Measurements from ENCODE around the gene FHL1. TPM values are rescaled to one million over a fixed set of nuclear protein-coding genes. Genes with fewer than 3 reads are reported as not detected.

Gene FHL1
- total and polyA plus RNA-seq, 9 donors: 62.0 to 508 (median 98.5) TPM

DNA sequence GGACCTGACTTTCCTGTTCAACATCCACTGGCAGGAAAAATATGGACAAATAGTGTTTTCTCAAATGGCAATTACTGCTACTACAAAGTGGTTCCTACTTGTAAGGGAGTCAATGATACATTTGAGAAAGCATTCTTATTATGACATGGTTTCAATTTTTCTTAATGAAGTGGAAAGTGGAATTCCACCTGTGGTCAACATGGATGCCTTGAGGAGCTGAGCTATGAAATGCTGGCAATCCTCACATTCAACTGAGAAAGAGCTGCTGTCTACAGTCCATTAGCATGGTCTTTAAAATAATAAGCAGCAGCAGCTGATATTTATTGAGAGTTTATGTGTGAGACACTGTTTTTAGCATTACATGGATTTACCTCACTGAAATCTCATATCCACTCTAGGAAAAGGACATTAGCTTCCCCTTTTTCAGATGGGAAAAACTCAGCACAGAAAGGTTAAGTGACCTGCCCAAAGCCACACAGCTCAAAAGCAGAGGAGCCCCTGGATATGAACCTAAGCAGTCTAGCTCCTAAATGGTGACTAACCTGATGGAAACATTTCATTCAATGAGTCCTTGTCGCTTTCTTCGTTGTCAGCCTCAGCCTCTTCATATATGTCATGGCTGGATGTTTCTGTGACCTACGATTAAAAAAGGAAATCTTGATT lies 74.6 kb downstream of the FHL1 start:
- Histone ChIP-seq H3K9me3 (no peaks in the 10 kb centered on the region), H3K27ac (no peak overlapping the region), H3K4me3 (no peak overlapping the region), H3K4me1 (ENCODE audit: insufficient read depth) (no peaks in the 10 kb centered on the region), H3K27me3 (no peaks in the 10 kb centered on the region), H3K36me3 (no peaks in the 10 kb centered on the region)
- DNase-seq: no peak
- TF ChIP-seq POLR2A (IDR thresholded peaks at IDR 0.05) (no peak), EP300 (IDR thresholded peaks at IDR 0.05) (no peak)
- TF ChIP-seq, protein P1, sequence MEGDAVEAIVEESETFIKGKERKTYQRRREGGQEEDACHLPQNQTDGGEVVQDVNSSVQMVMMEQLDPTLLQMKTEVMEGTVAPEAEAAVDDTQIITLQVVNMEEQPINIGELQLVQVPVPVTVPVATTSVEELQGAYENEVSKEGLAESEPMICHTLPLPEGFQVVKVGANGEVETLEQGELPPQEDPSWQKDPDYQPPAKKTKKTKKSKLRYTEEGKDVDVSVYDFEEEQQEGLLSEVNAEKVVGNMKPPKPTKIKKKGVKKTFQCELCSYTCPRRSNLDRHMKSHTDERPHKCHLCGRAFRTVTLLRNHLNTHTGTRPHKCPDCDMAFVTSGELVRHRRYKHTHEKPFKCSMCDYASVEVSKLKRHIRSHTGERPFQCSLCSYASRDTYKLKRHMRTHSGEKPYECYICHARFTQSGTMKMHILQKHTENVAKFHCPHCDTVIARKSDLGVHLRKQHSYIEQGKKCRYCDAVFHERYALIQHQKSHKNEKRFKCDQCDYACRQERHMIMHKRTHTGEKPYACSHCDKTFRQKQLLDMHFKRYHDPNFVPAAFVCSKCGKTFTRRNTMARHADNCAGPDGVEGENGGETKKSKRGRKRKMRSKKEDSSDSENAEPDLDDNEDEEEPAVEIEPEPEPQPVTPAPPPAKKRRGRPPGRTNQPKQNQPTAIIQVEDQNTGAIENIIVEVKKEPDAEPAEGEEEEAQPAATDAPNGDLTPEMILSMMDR (IDR thresholded peaks at IDR 0.05): no peak
- WGBS, 3 donors: 78 to 87% (median 80%) methylated on average over 3 of the region's 3 CpGs
- intact Hi-C loops (cut with DNase I): no loop called here

DNA sequence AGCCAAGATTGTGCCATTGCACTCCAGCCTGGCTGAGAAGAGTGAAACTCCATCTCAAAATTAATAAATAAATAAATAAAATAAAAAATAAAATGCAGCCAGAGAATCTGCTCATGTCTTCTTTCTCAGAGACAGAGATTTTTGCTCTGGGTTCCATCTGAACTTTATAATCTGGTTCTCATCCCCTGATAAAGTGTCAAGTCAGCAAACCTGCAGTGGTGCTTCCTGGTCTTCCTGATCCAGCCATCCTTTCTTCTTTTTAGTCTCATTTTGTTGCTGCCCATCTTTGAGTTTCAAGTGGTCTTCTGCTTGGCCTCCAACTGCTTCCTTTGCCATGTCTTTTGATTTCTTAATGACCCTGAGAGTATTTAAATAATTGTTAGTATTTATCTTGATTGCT lies 79.7 kb downstream of the FHL1 start:
- Histone ChIP-seq H3K27me3 (no peaks in the 10 kb centered on the region), H3K4me3 (no peak overlapping the region), H3K4me1 (ENCODE audit: insufficient read depth) (no peaks in the 10 kb centered on the region), H3K9me3 (no peaks in the 10 kb centered on the region), H3K36me3 (no peaks in the 10 kb centered on the region), H3K27ac (no peak overlapping the region)
- intact Hi-C loops (cut with DNase I): no loop called here
- no peak for TF ChIP-seq EP300 (IDR thresholded peaks at IDR 0.05)
- TF ChIP-seq, protein P1 (IDR thresholded peaks at IDR 0.05): no peak
- TF ChIP-seq POLR2A (IDR thresholded peaks at IDR 0.05): no peak
- no peak for DNase-seq

DNA sequence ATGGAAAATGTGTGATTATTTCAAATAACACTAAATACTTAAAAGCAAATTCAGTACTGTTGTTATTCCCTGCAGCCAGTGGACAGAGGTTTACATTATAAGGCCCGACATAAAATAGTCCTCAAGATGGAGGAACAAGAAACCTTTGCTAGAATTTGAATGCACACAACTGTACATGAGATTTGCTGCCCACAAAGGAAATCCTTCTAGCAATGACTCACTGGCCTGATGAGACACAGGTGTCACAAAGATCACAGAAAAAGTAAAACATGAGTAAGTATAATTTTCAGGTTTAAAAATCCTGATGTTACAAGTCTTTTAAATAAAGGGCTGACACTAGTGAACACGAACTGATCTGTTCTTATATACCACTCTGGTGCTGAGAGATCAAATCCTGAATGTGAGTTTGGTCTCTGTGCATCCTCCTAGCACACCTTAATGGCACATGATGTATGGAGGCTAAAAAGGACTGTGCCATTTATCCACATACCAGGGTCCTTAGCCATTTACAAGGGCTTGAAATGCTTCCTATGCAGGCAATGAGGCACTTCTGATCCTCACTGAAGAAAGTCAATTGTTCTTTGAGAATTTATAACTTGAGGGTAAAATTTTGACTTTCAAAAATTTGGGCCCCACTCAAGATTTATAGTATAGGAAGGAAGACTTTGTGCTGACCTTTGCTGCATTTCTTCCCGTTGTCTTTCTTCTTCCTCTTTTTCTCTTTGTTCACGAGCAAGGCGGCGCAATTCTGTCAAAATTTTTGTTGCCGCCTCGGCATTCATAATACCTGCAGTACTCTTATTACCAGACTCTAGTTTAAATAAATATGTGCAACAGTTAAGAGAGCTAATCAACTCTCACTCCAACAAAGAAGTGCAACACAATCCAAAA lies 80.9 kb downstream of the FHL1 start:
- no peak overlapping the region for H3K27ac ChIP-seq
- intact Hi-C loops (cut with DNase I): no loop called here
- no peaks in the 10 kb centered on the region for H3K36me3 ChIP-seq
- no peak for DNase-seq
- H3K4me3 ChIP-seq: no peak overlapping the region
- TF ChIP-seq, protein P1 (IDR thresholded peaks at IDR 0.05): no peak
- no peak for TF ChIP-seq POLR2A (IDR thresholded peaks at IDR 0.05)
- no peak for TF ChIP-seq EP300 (IDR thresholded peaks at IDR 0.05)
- no peaks in the 10 kb centered on the region for H3K4me1 ChIP-seq (ENCODE audit: insufficient read depth)
- no peaks in the 10 kb centered on the region for H3K9me3 ChIP-seq
- no peaks in the 10 kb centered on the region for H3K27me3 ChIP-seq
- 77 to 87% (median 84%) methylated on average over 8 of the region's 8 CpGs for WGBS, 3 donors

DNA sequence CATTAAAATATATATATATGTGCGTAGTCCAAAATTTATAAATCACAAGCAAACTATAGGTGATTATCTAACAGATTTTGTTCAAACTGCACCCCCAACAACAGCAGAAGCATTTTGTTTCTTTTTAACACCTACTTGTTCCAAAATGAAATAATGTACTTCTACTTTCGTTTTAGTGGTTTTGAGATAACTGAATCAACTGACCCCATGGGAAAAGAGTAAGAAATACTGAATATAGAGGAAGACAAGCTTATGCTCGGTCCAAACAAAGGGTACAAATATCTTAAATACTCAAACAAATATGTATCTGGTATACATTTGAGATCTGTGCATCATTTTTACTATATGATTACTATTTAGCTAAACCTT lies 81.5 kb downstream of the FHL1 start:
- Histone ChIP-seq H3K27me3 (no peaks in the 10 kb centered on the region), H3K27ac (no peak overlapping the region), H3K36me3 (no peaks in the 10 kb centered on the region), H3K4me1 (ENCODE audit: insufficient read depth) (no peaks in the 10 kb centered on the region), H3K4me3 (no peak overlapping the region), H3K9me3 (no peaks in the 10 kb centered on the region)
- no peak for TF ChIP-seq POLR2A (IDR thresholded peaks at IDR 0.05)
- TF ChIP-seq EP300 (IDR thresholded peaks at IDR 0.05): no peak
- TF ChIP-seq, protein P1 (IDR thresholded peaks at IDR 0.05): no peak
- no peak for DNase-seq
- intact Hi-C loops (cut with DNase I): no loop called here
- 60 to 66% (median 65%) methylated on average over 3 of the region's 3 CpGs for WGBS, 3 donors

Measured in ovary (tissue), 9 donors.